ENCODE results near the gene AGBL1.

Gene AGBL1

GRCh38 chr15:86256628-86257027, 177.0 kb downstream of the AGBL1 start:
- in situ Hi-C loops (cut with MboI; ENCODE audit: low sequenced_read_pairs) = no loop called here
- Histone ChIP-seq H3K9me3 (no peaks in the 10 kb centered on the region), H3K36me3 (replicated peaks) (no peaks in the 10 kb centered on the region), H3K4me3 (no peak overlapping the region), H3K27me3 (ENCODE audit: low read depth) (no peaks in the 10 kb centered on the region), H3K4me1 (no peaks in the 10 kb centered on the region)
- no peak for DNase-seq (ENCODE audit: low spot score in 2 of 2)

GRCh38 chr15:86259589-86259988, 179.9 kb downstream of the AGBL1 start:
- DNase-seq (ENCODE audit: low spot score in 2 of 2) = no peak
- in situ Hi-C loops (cut with MboI; ENCODE audit: low sequenced_read_pairs) = no loop called here
- no peaks in the 10 kb centered on the region for H3K9me3 ChIP-seq
- no peaks in the 10 kb centered on the region for H3K27me3 ChIP-seq (ENCODE audit: low read depth)
- H3K4me1 ChIP-seq = no peaks in the 10 kb centered on the region
- H3K4me3 ChIP-seq = no peak overlapping the region
- no peaks in the 10 kb centered on the region for H3K36me3 ChIP-seq (replicated peaks)

GRCh38 chr15:86263230-86263629, 183.6 kb downstream of the AGBL1 start:
- in situ Hi-C loops (cut with MboI; ENCODE audit: low sequenced_read_pairs) = no loop called here
- no peaks in the 10 kb centered on the region for H3K4me1 ChIP-seq
- no peaks in the 10 kb centered on the region for H3K9me3 ChIP-seq
- no peak for DNase-seq (ENCODE audit: low spot score in 2 of 2)
- H3K27me3 ChIP-seq (ENCODE audit: low read depth) = no peaks in the 10 kb centered on the region
- no peak overlapping the region for H3K4me3 ChIP-seq
- H3K36me3 ChIP-seq (replicated peaks) = no peaks in the 10 kb centered on the region

GRCh38 chr15:86266896-86267484, 187.3 kb downstream of the AGBL1 start:
- no peaks in the 10 kb centered on the region for H3K9me3 ChIP-seq
- DNase-seq (ENCODE audit: low spot score in 2 of 2) = no peak
- in situ Hi-C loops (cut with MboI; ENCODE audit: low sequenced_read_pairs) = no loop called here

GRCh38 chr15:86267892-86268291, 188.2 kb downstream of the AGBL1 start:
- no peaks in the 10 kb centered on the region for H3K27me3 ChIP-seq (ENCODE audit: low read depth)
- no peak overlapping the region for H3K4me3 ChIP-seq
- no peaks in the 10 kb centered on the region for H3K36me3 ChIP-seq (replicated peaks)
- no peak for DNase-seq (ENCODE audit: low spot score in 2 of 2)
- in situ Hi-C loops (cut with MboI; ENCODE audit: low sequenced_read_pairs) = no loop called here
- no peaks in the 10 kb centered on the region for H3K9me3 ChIP-seq
- peaks cover 4% of the 10 kb centered on the region; the same call in 1 of the 2 replicates for H3K4me1 ChIP-seq

More at GRCh38 chr15:86266896-86267484, 187.3 kb downstream of the AGBL1 start:
- Histone ChIP-seq H3K27me3 (ENCODE audit: low read depth) (no peaks in the 10 kb centered on the region), H3K36me3 (replicated peaks) (no peaks in the 10 kb centered on the region), H3K4me1 (no peaks in the 10 kb centered on the region), H3K4me3 (no peak overlapping the region)

- Histone ChIP-seq H3K4me1 (peaks cover 10% of the 10 kb centered on the region), H3K4me3 (no peak overlapping the region), H3K36me3 (replicated peaks) (no peaks in the 10 kb centered on the region), H3K27me3 (ENCODE audit: low read depth) (no peaks in the 10 kb centered on the region), H3K9me3 (no peaks in the 10 kb centered on the region)
- in situ Hi-C loops (cut with MboI; ENCODE audit: low sequenced_read_pairs) = no loop called here
- no peak for DNase-seq (ENCODE audit: low spot score in 2 of 2)
Measured at GRCh38 chr15:86268558-86268957, 188.9 kb downstream of the AGBL1 start.

- H3K36me3 ChIP-seq (replicated peaks) = no peaks in the 10 kb centered on the region
- H3K9me3 ChIP-seq = no peaks in the 10 kb centered on the region
- H3K4me3 ChIP-seq = no peak overlapping the region
- DNase-seq (ENCODE audit: low spot score in 2 of 2) = no peak
- H3K4me1 ChIP-seq = peaks cover 35% of the 10 kb centered on the region
- in situ Hi-C loops (cut with MboI; ENCODE audit: low sequenced_read_pairs) = no loop called here
- no peaks in the 10 kb centered on the region for H3K27me3 ChIP-seq (ENCODE audit: low read depth)
Measured at GRCh38 chr15:86273309-86273708, 193.6 kb downstream of the AGBL1 start.

- peak; percentile 57 to 98 for DNase-seq (ENCODE audit: low spot score in 2 of 2)
- in situ Hi-C loops (cut with MboI; ENCODE audit: low sequenced_read_pairs) = no loop called here
Measured at GRCh38 chr15:86275361-86275760, 195.7 kb downstream of the AGBL1 start.

GRCh38 chr15:86278586-86278985, 198.9 kb downstream of the AGBL1 start:
- in situ Hi-C loops (cut with MboI; ENCODE audit: low sequenced_read_pairs) = no loop called here
- Histone ChIP-seq H3K27me3 (ENCODE audit: low read depth) (no peaks in the 10 kb centered on the region), H3K9me3 (no peaks in the 10 kb centered on the region), H3K4me1 (peaks cover 31% of the 10 kb centered on the region), H3K36me3 (replicated peaks) (no peaks in the 10 kb centered on the region), H3K4me3 (no peak overlapping the region)
- DNase-seq (ENCODE audit: low spot score in 2 of 2) = peak; percentile 57 to 91

More at GRCh38 chr15:86275361-86275760, 195.7 kb downstream of the AGBL1 start:
- no peak overlapping the region for H3K4me3 ChIP-seq
- H3K36me3 ChIP-seq (replicated peaks) = no peaks in the 10 kb centered on the region
- no peaks in the 10 kb centered on the region for H3K9me3 ChIP-seq
- H3K4me1 ChIP-seq = peaks cover 42% of the 10 kb centered on the region
- H3K27me3 ChIP-seq (ENCODE audit: low read depth) = no peaks in the 10 kb centered on the region

GRCh38 chr15:86284635-86285034, 205.0 kb downstream of the AGBL1 start:
- H3K36me3 ChIP-seq (replicated peaks) = no peaks in the 10 kb centered on the region
- in situ Hi-C loops (cut with MboI; ENCODE audit: low sequenced_read_pairs) = no loop called here
- no peaks in the 10 kb centered on the region; the same call in 1 of the 2 replicates for H3K4me1 ChIP-seq
- H3K27me3 ChIP-seq (ENCODE audit: low read depth) = no peaks in the 10 kb centered on the region
- no peak overlapping the region for H3K4me3 ChIP-seq
- H3K9me3 ChIP-seq = no peaks in the 10 kb centered on the region
- no peak for DNase-seq (ENCODE audit: low spot score in 2 of 2)

- H3K4me3 ChIP-seq = no peak overlapping the region
- no peaks in the 10 kb centered on the region for H3K27me3 ChIP-seq (ENCODE audit: low read depth)
- peaks cover 34% of the 10 kb centered on the region for H3K4me1 ChIP-seq
- in situ Hi-C loops (cut with MboI; ENCODE audit: low sequenced_read_pairs) = no loop called here
- no peaks in the 10 kb centered on the region for H3K36me3 ChIP-seq (replicated peaks)
- no peaks in the 10 kb centered on the region for H3K9me3 ChIP-seq
- no peak for DNase-seq (ENCODE audit: low spot score in 2 of 2)
Measured at GRCh38 chr15:86295511-86295910, 215.8 kb downstream of the AGBL1 start.

- H3K4me1 ChIP-seq = peaks cover 43% of the 10 kb centered on the region
- no peaks in the 10 kb centered on the region for H3K27me3 ChIP-seq (ENCODE audit: low read depth)
- no peaks in the 10 kb centered on the region for H3K36me3 ChIP-seq (replicated peaks)
- in situ Hi-C loops (cut with MboI; ENCODE audit: low sequenced_read_pairs) = no loop called here
- no peaks in the 10 kb centered on the region for H3K9me3 ChIP-seq
- DNase-seq (ENCODE audit: low spot score in 2 of 2) = no peak
- no peak overlapping the region for H3K4me3 ChIP-seq
Measured at GRCh38 chr15:86296769-86297168, 217.1 kb downstream of the AGBL1 start.

GRCh38 chr15:86300390-86301125, 220.9 kb downstream of the AGBL1 start:
- in situ Hi-C loops (cut with MboI; ENCODE audit: low sequenced_read_pairs) = no loop called here
- DNase-seq (ENCODE audit: low spot score in 2 of 2) = peak; percentile 92 to 100
- Histone ChIP-seq H3K27me3 (ENCODE audit: low read depth) (no peaks in the 10 kb centered on the region), H3K36me3 (replicated peaks) (no peaks in the 10 kb centered on the region), H3K4me3 (no peak overlapping the region), H3K4me1 (peaks cover 73% of the 10 kb centered on the region), H3K9me3 (no peaks in the 10 kb centered on the region)

GRCh38 chr15:86311568-86312280, 232.1 kb downstream of the AGBL1 start:
- in situ Hi-C loops (cut with MboI; ENCODE audit: low sequenced_read_pairs) = no loop called here
- no peak overlapping the region for H3K4me3 ChIP-seq
- H3K9me3 ChIP-seq = no peaks in the 10 kb centered on the region
- H3K36me3 ChIP-seq (replicated peaks) = no peaks in the 10 kb centered on the region
- peaks cover 17% of the 10 kb centered on the region for H3K4me1 ChIP-seq
- no peaks in the 10 kb centered on the region for H3K27me3 ChIP-seq (ENCODE audit: low read depth)
- DNase-seq (ENCODE audit: low spot score in 2 of 2) = no peak
